Measurements from ENCODE around the gene KL.

Gene KL

DNA sequence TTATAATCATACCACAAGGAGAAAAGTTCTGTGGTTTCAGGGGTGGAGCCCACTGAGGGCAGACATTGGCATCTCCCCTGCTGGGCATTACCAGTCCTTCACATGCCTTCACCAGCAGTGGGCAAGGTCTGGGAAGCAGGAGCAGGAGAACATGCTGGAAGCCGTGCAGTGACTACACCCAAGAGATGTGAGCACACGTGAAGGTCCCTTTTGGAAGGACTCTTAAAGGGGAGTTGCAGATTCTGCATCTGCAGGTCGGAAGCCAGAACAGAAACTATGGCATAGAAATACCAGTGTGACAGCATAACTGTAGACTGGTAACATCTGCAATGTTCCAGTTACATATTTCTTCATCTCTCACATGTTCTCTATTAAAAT, 26.9 kb upstream of the KL start:
- Histone ChIP-seq H3K4me3 (ENCODE audit: low read depth, low read length) (no peak overlapping the region), H3K9me3 (ENCODE audit: control insufficient read depth, insufficient read depth, low read depth, low read length) (no peaks in the 10 kb centered on the region), H3K4me1 (ENCODE audit: control insufficient read depth, insufficient read depth, low read length) (no peaks in the 10 kb centered on the region), H3K27ac (ENCODE audit: extremely low read depth, low read depth, low read length) (no peak overlapping the region), H3K36me3 (ENCODE audit: control insufficient read depth in 2 of 2, insufficient read depth in 1 of 2, low read length in 2 of 2) (no peaks in the 10 kb centered on the region)
- ChIA-PET POLR2A (no interaction called here), CTCF (no interaction called here)
- TF ChIP-seq ZIC2 (tag by site-specific recombination; IDR thresholded peaks at IDR 0.05) (no peak), ZNF830 (tag by site-specific recombination; IDR thresholded peaks at IDR 0.05; ENCODE audit: low read depth) (no peak), MZF1 (tag by site-specific recombination; IDR thresholded peaks at IDR 0.05; ENCODE audit: borderline replicate concordance) (no peak), ZNF138 (tag by site-specific recombination; IDR thresholded peaks at IDR 0.05; ENCODE audit: borderline replicate concordance) (no peak), IKZF3 (tag by site-specific recombination; IDR thresholded peaks at IDR 0.05) (no peak), ZNF169 (tag by site-specific recombination; IDR thresholded peaks at IDR 0.05) (no peak), ZNF626 (tag by site-specific recombination; IDR thresholded peaks at IDR 0.05) (no peak)
- TF ChIP-seq, protein P1, sequence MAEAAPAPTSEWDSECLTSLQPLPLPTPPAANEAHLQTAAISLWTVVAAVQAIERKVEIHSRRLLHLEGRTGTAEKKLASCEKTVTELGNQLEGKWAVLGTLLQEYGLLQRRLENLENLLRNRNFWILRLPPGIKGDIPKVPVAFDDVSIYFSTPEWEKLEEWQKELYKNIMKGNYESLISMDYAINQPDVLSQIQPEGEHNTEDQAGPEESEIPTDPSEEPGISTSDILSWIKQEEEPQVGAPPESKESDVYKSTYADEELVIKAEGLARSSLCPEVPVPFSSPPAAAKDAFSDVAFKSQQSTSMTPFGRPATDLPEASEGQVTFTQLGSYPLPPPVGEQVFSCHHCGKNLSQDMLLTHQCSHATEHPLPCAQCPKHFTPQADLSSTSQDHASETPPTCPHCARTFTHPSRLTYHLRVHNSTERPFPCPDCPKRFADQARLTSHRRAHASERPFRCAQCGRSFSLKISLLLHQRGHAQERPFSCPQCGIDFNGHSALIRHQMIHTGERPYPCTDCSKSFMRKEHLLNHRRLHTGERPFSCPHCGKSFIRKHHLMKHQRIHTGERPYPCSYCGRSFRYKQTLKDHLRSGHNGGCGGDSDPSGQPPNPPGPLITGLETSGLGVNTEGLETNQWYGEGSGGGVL (tag by site-specific recombination; IDR thresholded peaks at IDR 0.05): no peak
- TF ChIP-seq, protein P2, sequence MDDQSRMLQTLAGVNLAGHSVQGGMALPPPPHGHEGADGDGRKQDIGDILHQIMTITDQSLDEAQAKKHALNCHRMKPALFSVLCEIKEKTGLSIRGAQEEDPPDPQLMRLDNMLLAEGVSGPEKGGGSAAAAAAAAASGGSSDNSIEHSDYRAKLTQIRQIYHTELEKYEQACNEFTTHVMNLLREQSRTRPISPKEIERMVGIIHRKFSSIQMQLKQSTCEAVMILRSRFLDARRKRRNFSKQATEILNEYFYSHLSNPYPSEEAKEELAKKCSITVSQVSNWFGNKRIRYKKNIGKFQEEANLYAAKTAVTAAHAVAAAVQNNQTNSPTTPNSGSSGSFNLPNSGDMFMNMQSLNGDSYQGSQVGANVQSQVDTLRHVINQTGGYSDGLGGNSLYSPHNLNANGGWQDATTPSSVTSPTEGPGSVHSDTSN (CRISPR knock-in tag; IDR thresholded peaks at IDR 0.05): no peak

GRCh38 chr13:32989942-32990341, 26.3 kb upstream of the KL start:
- Histone ChIP-seq H3K9me3 (ENCODE audit: control insufficient read depth, insufficient read depth, low read depth, low read length) (no peaks in the 10 kb centered on the region), H3K4me3 (ENCODE audit: low read depth, low read length) (no peak overlapping the region), H3K27ac (ENCODE audit: extremely low read depth, low read depth, low read length) (no peak overlapping the region), H3K36me3 (ENCODE audit: control insufficient read depth in 2 of 2, insufficient read depth in 1 of 2, low read length in 2 of 2) (no peaks in the 10 kb centered on the region), H3K4me1 (ENCODE audit: control insufficient read depth, insufficient read depth, low read length) (no peaks in the 10 kb centered on the region)
- ChIA-PET CTCF (no interaction called here), POLR2A (no interaction called here)
- TF ChIP-seq ZNF548 (tag by site-specific recombination; IDR thresholded peaks at IDR 0.05) (no peak), ZBTB6 (tag by site-specific recombination; IDR thresholded peaks at IDR 0.05) (no peak), ZEB2 (tag by site-specific recombination; IDR thresholded peaks at IDR 0.05) (no peak), ZNF211 (tag by site-specific recombination; IDR thresholded peaks at IDR 0.05; ENCODE audit: low read depth) (no peak), PRDM6 (tag by site-specific recombination; IDR thresholded peaks at IDR 0.05) (no peak), ZNF423 (tag by site-specific recombination; IDR thresholded peaks at IDR 0.05) (no peak), ZNF324 (tag by site-specific recombination; IDR thresholded peaks at IDR 0.05) (no peak), BCL11A (tag by site-specific recombination; IDR thresholded peaks at IDR 0.05; ENCODE audit: low read depth) (no peak), MZF1 (tag by site-specific recombination; IDR thresholded peaks at IDR 0.05; ENCODE audit: borderline replicate concordance) (no peak), SP7 (tag by site-specific recombination; IDR thresholded peaks at IDR 0.05) (no peak), ZNF148 (tag by site-specific recombination; IDR thresholded peaks at IDR 0.05; ENCODE audit: borderline replicate concordance) (no peak), ZNF558 (tag by site-specific recombination; IDR thresholded peaks at IDR 0.05) (no peak), SP2 (tag by site-specific recombination; IDR thresholded peaks at IDR 0.05) (no peak), ZNF266 (tag by site-specific recombination; IDR thresholded peaks at IDR 0.05; ENCODE audit: low read depth) (no peak)
- TF ChIP-seq, protein P3, sequence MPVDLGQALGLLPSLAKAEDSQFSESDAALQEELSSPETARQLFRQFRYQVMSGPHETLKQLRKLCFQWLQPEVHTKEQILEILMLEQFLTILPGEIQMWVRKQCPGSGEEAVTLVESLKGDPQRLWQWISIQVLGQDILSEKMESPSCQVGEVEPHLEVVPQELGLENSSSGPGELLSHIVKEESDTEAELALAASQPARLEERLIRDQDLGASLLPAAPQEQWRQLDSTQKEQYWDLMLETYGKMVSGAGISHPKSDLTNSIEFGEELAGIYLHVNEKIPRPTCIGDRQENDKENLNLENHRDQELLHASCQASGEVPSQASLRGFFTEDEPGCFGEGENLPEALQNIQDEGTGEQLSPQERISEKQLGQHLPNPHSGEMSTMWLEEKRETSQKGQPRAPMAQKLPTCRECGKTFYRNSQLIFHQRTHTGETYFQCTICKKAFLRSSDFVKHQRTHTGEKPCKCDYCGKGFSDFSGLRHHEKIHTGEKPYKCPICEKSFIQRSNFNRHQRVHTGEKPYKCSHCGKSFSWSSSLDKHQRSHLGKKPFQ (tag by site-specific recombination; IDR thresholded peaks at IDR 0.05): no peak
- TF ChIP-seq, protein P4, sequence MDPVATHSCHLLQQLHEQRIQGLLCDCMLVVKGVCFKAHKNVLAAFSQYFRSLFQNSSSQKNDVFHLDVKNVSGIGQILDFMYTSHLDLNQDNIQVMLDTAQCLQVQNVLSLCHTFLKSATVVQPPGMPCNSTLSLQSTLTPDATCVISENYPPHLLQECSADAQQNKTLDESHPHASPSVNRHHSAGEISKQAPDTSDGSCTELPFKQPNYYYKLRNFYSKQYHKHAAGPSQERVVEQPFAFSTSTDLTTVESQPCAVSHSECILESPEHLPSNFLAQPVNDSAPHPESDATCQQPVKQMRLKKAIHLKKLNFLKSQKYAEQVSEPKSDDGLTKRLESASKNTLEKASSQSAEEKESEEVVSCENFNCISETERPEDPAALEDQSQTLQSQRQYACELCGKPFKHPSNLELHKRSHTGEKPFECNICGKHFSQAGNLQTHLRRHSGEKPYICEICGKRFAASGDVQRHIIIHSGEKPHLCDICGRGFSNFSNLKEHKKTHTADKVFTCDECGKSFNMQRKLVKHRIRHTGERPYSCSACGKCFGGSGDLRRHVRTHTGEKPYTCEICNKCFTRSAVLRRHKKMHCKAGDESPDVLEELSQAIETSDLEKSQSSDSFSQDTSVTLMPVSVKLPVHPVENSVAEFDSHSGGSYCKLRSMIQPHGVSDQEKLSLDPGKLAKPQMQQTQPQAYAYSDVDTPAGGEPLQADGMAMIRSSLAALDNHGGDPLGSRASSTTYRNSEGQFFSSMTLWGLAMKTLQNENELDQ (tag by site-specific recombination; IDR thresholded peaks at IDR 0.05; ENCODE audit: low read depth): no peak

All from HEK293 (cell line).